Liver (tissue), 9 donors: ENCODE results near the gene B9D1. TPM values are rescaled to one million over a fixed set of nuclear protein-coding genes. Genes with fewer than 3 reads are reported as not detected.

Experiments
- DNase-seq: peaks from one replicate; pipeline ENCODE4 v3.0.0-alpha.2; 2017; ENCODE audit warnings: low spot score
- H3K27ac ChIP-seq, 2 donors: one replicate each; pipeline ENCODE4 v1.7.0; 2013; ENCODE audit warnings: inconsistent platforms in 2 of 2, low read length in 2 of 2, control low read depth in 1 of 2, low read depth in 1 of 2, mild to moderate bottlenecking in 1 of 2
- H3K27me3 ChIP-seq, 4 donors: one replicate each; pipeline versions ENCODE4 v1.6.1 to v1.7.0; 2013; ENCODE audit warnings: low read length in 3 of 4, inconsistent platforms in 1 of 4, mild to moderate bottlenecking in 1 of 4, moderate library complexity in 1 of 4; ENCODE audit not compliant: control insufficient read depth in 4 of 4, insufficient read depth in 4 of 4
- H3K36me3 ChIP-seq, 4 donors: one replicate each; pipeline versions ENCODE4 v1.6.1 to v1.7.0; 2013; ENCODE audit warnings: low read length in 3 of 4, mild to moderate bottlenecking in 3 of 4, low read depth in 1 of 4, moderate library complexity in 1 of 4; ENCODE audit not compliant: control insufficient read depth in 4 of 4, insufficient read depth in 3 of 4
- H3K4me1 ChIP-seq, 4 donors: one replicate each; pipeline versions ENCODE4 v1.6.1 to v1.7.0; 2013; ENCODE audit warnings: low read length in 3 of 4, mild to moderate bottlenecking in 3 of 4, moderate library complexity in 1 of 4; ENCODE audit not compliant: control insufficient read depth in 4 of 4, insufficient read depth in 4 of 4
- H3K4me3 ChIP-seq, 3 donors: one replicate each; pipeline versions ENCODE4 v1.6.1 to v1.7.0; 2013; ENCODE audit warnings: low read length in 3 of 3, control low read depth in 1 of 3, low read depth in 1 of 3, mild to moderate bottlenecking in 1 of 3
- H3K9ac ChIP-seq, 2 donors: one replicate each; pipeline ENCODE4 v1.7.0; 2013; ENCODE audit warnings: low read length in 2 of 2, mild to moderate bottlenecking in 2 of 2, moderate library complexity in 2 of 2, control low read depth in 1 of 2, low read depth in 1 of 2
- H3K9me3 ChIP-seq, 4 donors: one replicate each; pipeline versions ENCODE4 v1.6.1 to v1.7.0; 2013; ENCODE audit warnings: low read length in 3 of 4; ENCODE audit not compliant: control insufficient read depth in 4 of 4
- EGR1 ChIP-seq, 2 donors: IDR thresholded peaks; 2 replicates each; pipeline ENCODE4 v1.6.1; 2016 to 2018; ENCODE audit warnings: antibody characterized with exemption in 2 of 2, low read depth in 2 of 2
- FOXA2 ChIP-seq: IDR thresholded peaks from 2 replicates; pipeline ENCODE4 v1.6.1; 2016; ENCODE audit warnings: antibody characterized with exemption
- GABPA ChIP-seq, 2 donors: IDR thresholded peaks in 1 of 2; conservative IDR thresholded peaks in 1 of 2; 2 replicates each; pipeline ENCODE4 v1.6.1; 2016; ENCODE audit warnings: antibody characterized with exemption in 2 of 2, mild to moderate bottlenecking in 1 of 2, moderate library complexity in 1 of 2
- HNF4A ChIP-seq, 2 donors: conservative IDR thresholded peaks; 2 replicates each; pipeline ENCODE4 v1.6.1; 2016; ENCODE audit warnings: antibody characterized with exemption in 2 of 2, mild to moderate bottlenecking in 2 of 2
- HNF4G ChIP-seq: IDR thresholded peaks from 2 replicates; pipeline ENCODE4 v1.6.1; 2016; ENCODE audit warnings: antibody characterized with exemption
- JUND ChIP-seq, 2 donors: IDR thresholded peaks; 2 replicates each; pipeline ENCODE4 v1.6.1; 2016; ENCODE audit warnings: antibody characterized with exemption in 2 of 2
- MAX ChIP-seq: IDR thresholded peaks from 2 replicates; pipeline ENCODE4 v1.6.1; 2016; ENCODE audit warnings: antibody characterized with exemption
- NR2F2 ChIP-seq: IDR thresholded peaks from 2 replicates; pipeline ENCODE4 v1.6.1; 2016; ENCODE audit warnings: antibody characterized with exemption
- RAD21 ChIP-seq, 2 donors: IDR thresholded peaks; 2 replicates each; pipeline ENCODE4 v1.6.1; 2016; ENCODE audit warnings: antibody characterized with exemption in 2 of 2, mild to moderate bottlenecking in 2 of 2
- REST ChIP-seq: IDR thresholded peaks from 2 replicates; pipeline ENCODE4 v1.6.1; 2016; ENCODE audit warnings: antibody characterized with exemption, mild to moderate bottlenecking
- RXRA ChIP-seq, 2 donors: IDR thresholded peaks; 2 replicates each; pipeline ENCODE4 v1.6.1; 2017 to 2018; ENCODE audit warnings: antibody characterized with exemption in 2 of 2, mild to moderate bottlenecking in 1 of 2
- TAF1 ChIP-seq: conservative IDR thresholded peaks from 2 replicates; pipeline ENCODE4 v1.6.1; 2016; ENCODE audit warnings: antibody characterized with exemption, mild to moderate bottlenecking
- YY1 ChIP-seq: IDR thresholded peaks from 2 replicates; pipeline ENCODE4 v1.6.1; 2016; ENCODE audit warnings: antibody characterized with exemption, mild to moderate bottlenecking
- ZBTB33 ChIP-seq: IDR thresholded peaks from 2 replicates; pipeline ENCODE4 v1.6.1; 2016; ENCODE audit warnings: antibody characterized with exemption
- WGBS: extraction: QIAGEN DNeasy Blood & Tissue Kit; methylation state at CpG from one replicate; pipeline ENCODE4 v1.1.7; 2013; 5-methylcytosine and 5-hydroxymethylcytosine counted together
- polyA plus RNA-seq, 2 donors: library from polyadenylated mRNA; stranded (reverse) in 1 of 2; unstranded in 1 of 2; fragments of 200-250 nt in 1 of 2; fragments of >200 nt in 1 of 2; fragmentation: Nextera tagmentation in 1 of 2; extraction: Ambion mirVana in 1 of 2; gene quantifications; one replicate each; pipeline versions ENCODE4 v1.2.1 to v1.2.3, GENCODE V29; 2013 to 2015
- total RNA-seq, 2 donors: library from RNA; depleted of rRNA; stranded (reverse); fragments of >200 nt; gene quantifications; one replicate each; pipeline ENCODE4 v1.2.3, GENCODE V29; 2014
- TF ChIP-seq, protein P1 (sequence below): IDR thresholded peaks from 2 replicates; pipeline ENCODE4 v1.6.1; 2016; ENCODE audit warnings: antibody characterized with exemption
- TF ChIP-seq, protein P2 (sequence below): fragments of 150-350 bp; IDR thresholded peaks from 2 replicates; pipeline ENCODE4 v1.5.1; 2017; ENCODE audit warnings: improper control_type of control experiment, low read depth, low read length; ENCODE audit not compliant: missing input control
- donor health status: healthy.
- donor health status: healthy.
- donor health status: healthy.
- donor health status: healthy.
- donor health status: healthy.

B9D1 gene
- total and polyA plus RNA-seq, 4 donors = 8.4 to 22.0 (median 10.8) TPM

- no peak for DNase-seq
- WGBS = 90% methylated on average over 3 of the region's 3 CpGs
These were observed 37.4 kb upstream of the B9D1 start for GRCh38 chr17:19399750-19400450.

DNA sequence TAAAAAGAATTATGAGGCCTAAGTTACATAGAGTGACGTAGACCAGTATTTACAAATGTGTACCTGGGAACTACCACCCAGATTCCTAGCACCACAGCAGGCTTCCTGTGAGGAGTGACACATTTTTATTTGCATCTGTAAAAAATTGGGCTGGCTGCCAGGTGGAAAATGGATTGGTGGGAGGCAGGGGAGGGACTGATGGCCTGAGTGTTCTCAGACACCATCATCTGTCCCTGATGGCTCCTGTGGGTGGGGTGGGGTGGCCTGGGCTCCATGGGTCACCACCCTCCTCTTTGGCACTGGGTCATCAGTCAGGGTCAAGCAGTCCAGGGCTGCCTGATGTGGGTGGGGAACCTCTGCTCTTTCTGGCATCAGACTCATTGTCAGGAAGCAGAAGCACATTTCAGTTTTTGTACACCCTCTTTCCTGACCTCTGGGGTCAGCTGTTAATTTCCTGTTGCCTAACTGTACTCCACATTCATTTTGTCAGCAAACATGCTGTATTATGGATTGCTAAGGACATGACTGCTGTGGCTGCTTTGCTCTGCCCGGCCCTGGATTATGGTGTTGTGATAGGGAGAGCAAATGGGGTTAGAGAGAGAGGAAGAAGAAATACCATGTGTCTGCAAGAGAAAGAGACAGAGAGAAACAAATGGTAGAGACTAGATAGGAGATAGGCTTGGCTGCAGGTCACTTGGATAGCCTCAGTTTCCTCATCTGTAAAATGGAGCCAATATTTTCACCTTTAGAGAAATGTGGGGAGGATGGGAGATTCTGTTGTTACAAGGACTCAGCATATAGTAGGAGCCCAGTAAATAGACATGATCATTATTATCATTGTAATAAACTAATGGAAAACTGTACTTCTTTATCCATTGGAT, 36.0 kb upstream of the B9D1 start:
- H3K4me1 ChIP-seq = no peaks in the 10 kb centered on the region
- 68% methylated on average over 2 of the region's 2 CpGs for WGBS
- H3K4me3 ChIP-seq = no peak overlapping the region
- DNase-seq = no peak
- peak overlapping the region in 1 of 2 donors; percentile 27 for H3K27ac ChIP-seq
- H3K27me3 ChIP-seq = no peaks in the 10 kb centered on the region
- H3K36me3 ChIP-seq = no peaks in the 10 kb centered on the region
- H3K9me3 ChIP-seq = no peaks in the 10 kb centered on the region
- no peak overlapping the region for H3K9ac ChIP-seq
- TF ChIP-seq MAX (no peak), ZBTB33 (no peak), YY1 (no peak), JUND (IDR thresholded peaks at IDR 0.05) (no peak), NR2F2 (peak; percentile 98), RXRA (IDR thresholded peaks at IDR 0.05) (peak; percentile 47 to 54), REST (no peak), RAD21 (IDR thresholded peaks at IDR 0.05) (no peak), EGR1 (IDR thresholded peaks at IDR 0.05; ENCODE audit: low read depth in 2 of 2) (no peak), HNF4G (no peak), GABPA (IDR thresholded peaks at IDR 0.05 in 1 of 2, conservative IDR thresholded peaks at IDR 0.05 in 1 of 2) (no peak), FOXA2 (no peak)
- TF ChIP-seq, protein P1, sequence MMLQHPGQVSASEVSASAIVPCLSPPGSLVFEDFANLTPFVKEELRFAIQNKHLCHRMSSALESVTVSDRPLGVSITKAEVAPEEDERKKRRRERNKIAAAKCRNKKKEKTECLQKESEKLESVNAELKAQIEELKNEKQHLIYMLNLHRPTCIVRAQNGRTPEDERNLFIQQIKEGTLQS = no peak
- TF ChIP-seq, protein P2, sequence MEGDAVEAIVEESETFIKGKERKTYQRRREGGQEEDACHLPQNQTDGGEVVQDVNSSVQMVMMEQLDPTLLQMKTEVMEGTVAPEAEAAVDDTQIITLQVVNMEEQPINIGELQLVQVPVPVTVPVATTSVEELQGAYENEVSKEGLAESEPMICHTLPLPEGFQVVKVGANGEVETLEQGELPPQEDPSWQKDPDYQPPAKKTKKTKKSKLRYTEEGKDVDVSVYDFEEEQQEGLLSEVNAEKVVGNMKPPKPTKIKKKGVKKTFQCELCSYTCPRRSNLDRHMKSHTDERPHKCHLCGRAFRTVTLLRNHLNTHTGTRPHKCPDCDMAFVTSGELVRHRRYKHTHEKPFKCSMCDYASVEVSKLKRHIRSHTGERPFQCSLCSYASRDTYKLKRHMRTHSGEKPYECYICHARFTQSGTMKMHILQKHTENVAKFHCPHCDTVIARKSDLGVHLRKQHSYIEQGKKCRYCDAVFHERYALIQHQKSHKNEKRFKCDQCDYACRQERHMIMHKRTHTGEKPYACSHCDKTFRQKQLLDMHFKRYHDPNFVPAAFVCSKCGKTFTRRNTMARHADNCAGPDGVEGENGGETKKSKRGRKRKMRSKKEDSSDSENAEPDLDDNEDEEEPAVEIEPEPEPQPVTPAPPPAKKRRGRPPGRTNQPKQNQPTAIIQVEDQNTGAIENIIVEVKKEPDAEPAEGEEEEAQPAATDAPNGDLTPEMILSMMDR = no peak

More at GRCh38 chr17:19399750-19400450, 37.4 kb upstream of the B9D1 start:
- no peaks in the 10 kb centered on the region for H3K36me3 ChIP-seq
- H3K27me3 ChIP-seq = no peaks in the 10 kb centered on the region
- no peaks in the 10 kb centered on the region for H3K4me1 ChIP-seq
- H3K9ac ChIP-seq = no peak overlapping the region
- no peaks in the 10 kb centered on the region for H3K9me3 ChIP-seq
- H3K4me3 ChIP-seq = no peak overlapping the region
- TF ChIP-seq HNF4G (no peak), MAX (no peak), JUND (IDR thresholded peaks at IDR 0.05) (no peak), YY1 (no peak), ZBTB33 (no peak), EGR1 (IDR thresholded peaks at IDR 0.05; ENCODE audit: low read depth in 2 of 2) (no peak), HNF4A (conservative IDR thresholded peaks at IDR 0.05) (no peak), TAF1 (no peak), RAD21 (IDR thresholded peaks at IDR 0.05) (no peak)
- no peak overlapping the region for H3K27ac ChIP-seq
